Trophoblast cell (in vitro differentiated cells and primary cell): ENCODE data around the gene NBAS.

Experiments
- DNase-seq, 2 donors: peaks; one replicate each; pipeline ENCODE4 v3.0.0-alpha.2; 2016
- H2AFZ ChIP-seq: 2 replicates; pipeline ENCODE4 v1.6.1; 2013; ENCODE audit warnings: low read length, moderate library complexity, mild to moderate bottlenecking; ENCODE audit not compliant: insufficient read depth, poor library complexity
- H2AK5ac ChIP-seq: 2 replicates; pipeline ENCODE4 v1.6.1; 2013; ENCODE audit warnings: mild to moderate bottlenecking, low read length
- H2BK120ac ChIP-seq: 2 replicates; pipeline ENCODE4 v1.6.1; 2013; ENCODE audit warnings: low read length, mild to moderate bottlenecking, moderate library complexity; ENCODE audit not compliant: insufficient read depth, poor library complexity
- H2BK12ac ChIP-seq: 2 replicates; pipeline ENCODE4 v1.6.1; 2013; ENCODE audit warnings: mild to moderate bottlenecking, low read length, moderate library complexity
- H2BK5ac ChIP-seq: 2 replicates; pipeline ENCODE4 v1.6.1; 2013; ENCODE audit warnings: low read length, low read depth, moderate library complexity, mild to moderate bottlenecking; ENCODE audit not compliant: poor library complexity
- H3K14ac ChIP-seq: 2 replicates; pipeline ENCODE4 v1.6.1; 2013; ENCODE audit warnings: mild to moderate bottlenecking, low read length
- H3K18ac ChIP-seq: 2 replicates; pipeline ENCODE4 v1.6.1; 2013; ENCODE audit warnings: mild to moderate bottlenecking, low read length
- H3K23ac ChIP-seq: 2 replicates; pipeline ENCODE4 v1.6.1; 2013; ENCODE audit warnings: low read length
- H3K27ac ChIP-seq: 2 replicates; pipeline ENCODE4 v1.5.1; 2013; ENCODE audit warnings: low read depth, mild to moderate bottlenecking, inconsistent platforms, low read length, moderate library complexity
- H3K27me3 ChIP-seq: 2 replicates; pipeline ENCODE4 v1.6.1; 2013; ENCODE audit warnings: inconsistent platforms, mild to moderate bottlenecking, low read length, moderate library complexity; ENCODE audit not compliant: insufficient read depth
- H3K36me3 ChIP-seq, 2 experiments: 1 replicate in 1 of 2; 2 replicates in 1 of 2; pipeline ENCODE4 v1.6.1; 2013; ENCODE audit warnings: low read length in 2 of 2, mild to moderate bottlenecking in 2 of 2, moderate library complexity in 1 of 2; ENCODE audit not compliant: insufficient read depth in 2 of 2, control insufficient read depth in 1 of 2
- H3K4ac ChIP-seq: 2 replicates; pipeline ENCODE4 v1.6.1; 2013; ENCODE audit warnings: low read depth, mild to moderate bottlenecking, low read length, moderate library complexity
- H3K4me1 ChIP-seq, 2 experiments: 1 replicate in 1 of 2; 2 replicates in 1 of 2; pipeline ENCODE4 v1.6.1; 2013; ENCODE audit warnings: low read length in 2 of 2, mild to moderate bottlenecking in 2 of 2, moderate library complexity in 1 of 2; ENCODE audit not compliant: insufficient read depth in 2 of 2, control insufficient read depth in 1 of 2
- H3K4me2 ChIP-seq: 2 replicates; pipeline ENCODE4 v1.6.1; 2013; ENCODE audit warnings: inconsistent platforms, mild to moderate bottlenecking, low read length, moderate library complexity
- H3K4me3 ChIP-seq: 2 replicates; pipeline ENCODE4 v1.5.1; 2013; ENCODE audit warnings: mild to moderate bottlenecking, low read depth, low read length, inconsistent platforms
- H3K79me1 ChIP-seq: one replicate; pipeline ENCODE4 v1.6.1; 2013; ENCODE audit warnings: low read length
- H3K79me2 ChIP-seq: 2 replicates; pipeline ENCODE4 v1.6.1; 2013; ENCODE audit warnings: low read length, mild to moderate bottlenecking; ENCODE audit not compliant: control insufficient read depth, insufficient read depth, poor library complexity
- H3K9ac ChIP-seq: 2 replicates; pipeline ENCODE4 v1.6.1; 2013; ENCODE audit warnings: mild to moderate bottlenecking, low read length
- H3K9me3 ChIP-seq: 2 replicates; pipeline ENCODE4 v1.6.1; 2013; ENCODE audit warnings: low read depth, mild to moderate bottlenecking, control low read depth, inconsistent platforms, low read length; ENCODE audit not compliant: insufficient read depth
- H4K12ac ChIP-seq: 2 replicates; pipeline ENCODE4 v1.6.1; 2013; ENCODE audit warnings: low read depth, mild to moderate bottlenecking, low read length, moderate library complexity
- H4K8ac ChIP-seq: 2 replicates; pipeline ENCODE4 v1.6.1; 2013; ENCODE audit warnings: low read depth, mild to moderate bottlenecking, low read length, moderate library complexity
- H4K91ac ChIP-seq: one replicate; pipeline ENCODE4 v1.6.1; 2013; ENCODE audit warnings: low read depth, mild to moderate bottlenecking, low read length, moderate library complexity
- WGBS: extraction: QIAGEN DNeasy Blood & Tissue Kit; methylation state at CpG from one replicate; pipeline ENCODE4 v1.1.7; 2013; ENCODE audit warnings: missing lambda C conversion rate; ENCODE audit not compliant: insufficient read length, insufficient coverage; ENCODE audit errors: extremely low coverage; 5-methylcytosine and 5-hydroxymethylcytosine counted together

The NBAS gene

GRCh38 chr2:15187702-15188101, 373.4 kb downstream of the NBAS start:
- Histone ChIP-seq H2BK5ac (no peak overlapping the region), H3K9ac (no peak overlapping the region), H3K36me3 (peaks cover 0 to 2% of the 10 kb centered on the region in 2 experiments), H3K4me2 (no peak overlapping the region), H4K12ac (no peak overlapping the region), H2BK12ac (no peak overlapping the region), H3K9me3 (no peaks in the 10 kb centered on the region), H2AK5ac (no peak overlapping the region), H3K79me1 (no peaks in the 10 kb centered on the region), H4K8ac (no peak overlapping the region), H3K18ac (no peak overlapping the region), H3K14ac (no peak overlapping the region), H3K23ac (no peak overlapping the region), H4K91ac (no peak overlapping the region), H3K4me1 (peaks cover 3% of the 10 kb centered on the region in 2 experiments), H3K27me3 (no peaks in the 10 kb centered on the region), H3K4me3 (no peak overlapping the region), H3K27ac (no peak overlapping the region), H3K79me2 (no peaks in the 10 kb centered on the region), H2BK120ac (no peak overlapping the region), H2AFZ (no peak overlapping the region), H3K4ac (no peak overlapping the region)
- DNase-seq, result no peak
- no CpG with 5 or more reads among the region's 2 CpGs for WGBS

- H4K8ac ChIP-seq, result no peak overlapping the region
These were observed 375.0 kb downstream of the NBAS start for GRCh38 chr2:15186118-15186517.

DNA sequence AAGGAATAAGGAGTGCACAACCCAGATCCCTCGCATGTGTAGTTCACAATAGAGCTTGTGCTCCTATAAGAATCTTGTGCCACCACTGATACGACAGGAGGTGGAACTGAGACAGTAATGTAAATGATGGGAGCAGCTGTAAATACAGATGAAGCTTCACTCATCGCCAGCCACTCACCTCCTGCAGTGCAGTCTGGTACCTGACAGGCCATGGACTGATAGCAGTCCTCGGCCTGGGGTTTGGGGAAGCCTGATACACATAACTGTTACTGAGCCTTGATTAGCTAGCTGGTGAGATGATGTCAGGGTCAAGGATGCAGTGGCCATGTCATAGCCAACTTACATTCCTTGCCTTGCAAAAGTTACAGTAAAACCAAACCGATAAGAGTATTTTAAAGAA, 376.6 kb downstream of the NBAS start:
- Histone ChIP-seq H3K27me3 (no peaks in the 10 kb centered on the region), H2AK5ac (no peak overlapping the region), H3K4me3 (no peak overlapping the region), H3K79me2 (no peaks in the 10 kb centered on the region), H3K9ac (no peak overlapping the region), H3K9me3 (no peaks in the 10 kb centered on the region), H2BK120ac (no peak overlapping the region), H3K27ac (no peak overlapping the region), H2BK5ac (no peak overlapping the region), H3K4me2 (no peak overlapping the region), H4K8ac (no peak overlapping the region), H3K18ac (no peak overlapping the region), H3K36me3 (peaks cover under 1 to 2% of the 10 kb centered on the region in 2 experiments), H3K79me1 (no peaks in the 10 kb centered on the region), H3K14ac (no peak overlapping the region), H3K4me1 (peaks cover 0 to 2% of the 10 kb centered on the region in 2 experiments), H2BK12ac (no peak overlapping the region), H3K23ac (no peak overlapping the region), H4K12ac (no peak overlapping the region), H2AFZ (no peak overlapping the region), H3K4ac (no peak overlapping the region), H4K91ac (no peak overlapping the region)
- no peak for DNase-seq
- no CpG with 5 or more reads among the region's 5 CpGs for WGBS

More at GRCh38 chr2:15186118-15186517, 375.0 kb downstream of the NBAS start:
- Histone ChIP-seq H4K12ac (no peak overlapping the region), H3K36me3 (peaks cover 2% of the 10 kb centered on the region in 2 experiments), H3K4ac (no peak overlapping the region), H2AFZ (no peak overlapping the region), H3K4me2 (no peak overlapping the region), H3K23ac (no peak overlapping the region), H3K27ac (no peak overlapping the region), H3K79me2 (no peaks in the 10 kb centered on the region), H2BK5ac (no peak overlapping the region), H3K4me1 (no peaks in the 10 kb centered on the region), H3K9ac (no peak overlapping the region), H3K27me3 (no peaks in the 10 kb centered on the region), H3K18ac (no peak overlapping the region), H3K79me1 (no peaks in the 10 kb centered on the region), H4K91ac (no peak overlapping the region), H3K4me3 (no peak overlapping the region), H3K14ac (no peak overlapping the region), H2BK12ac (no peak overlapping the region), H3K9me3 (no peaks in the 10 kb centered on the region), H2AK5ac (no peak overlapping the region), H2BK120ac (no peak overlapping the region)
- no peak for DNase-seq
- WGBS, result no CpG with 5 or more reads among the region's 2 CpGs

DNA sequence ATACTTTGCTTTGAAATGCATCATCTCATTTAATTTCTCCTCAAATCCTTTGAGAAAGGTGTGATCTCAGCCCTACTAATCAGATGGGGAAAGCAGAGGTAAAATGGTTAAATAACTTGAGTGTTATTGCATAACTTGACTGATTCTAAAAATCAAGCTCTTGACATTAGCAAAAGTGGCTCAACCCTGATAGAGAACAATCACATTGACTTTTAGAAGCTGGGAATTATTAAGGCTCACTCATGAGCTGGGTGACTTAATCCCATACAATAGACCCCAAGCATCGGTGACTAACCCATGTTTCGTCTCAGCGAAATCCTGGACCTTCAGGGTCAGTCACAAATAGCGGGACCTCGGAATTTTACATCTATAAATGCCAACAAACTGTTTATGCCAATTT, 378.9 kb downstream of the NBAS start:
- Histone ChIP-seq H4K91ac (no peak overlapping the region), H3K14ac (no peak overlapping the region), H4K8ac (no peak overlapping the region), H3K79me1 (no peaks in the 10 kb centered on the region), H2BK12ac (no peak overlapping the region), H3K79me2 (no peaks in the 10 kb centered on the region), H3K36me3 (peaks cover 0 to 2% of the 10 kb centered on the region in 2 experiments), H3K4me1 (peaks cover 0 to 2% of the 10 kb centered on the region in 2 experiments), H3K4me3 (no peak overlapping the region), H3K23ac (no peak overlapping the region), H2BK5ac (no peak overlapping the region), H3K27me3 (no peaks in the 10 kb centered on the region), H3K9me3 (no peaks in the 10 kb centered on the region), H2AK5ac (no peak overlapping the region), H2AFZ (no peak overlapping the region), H3K18ac (no peak overlapping the region), H3K9ac (no peak overlapping the region), H3K4ac (no peak overlapping the region), H4K12ac (no peak overlapping the region), H2BK120ac (no peak overlapping the region), H3K27ac (no peak overlapping the region), H3K4me2 (no peak overlapping the region)
- DNase-seq, result no peak
- no CpG with 5 or more reads among the region's 5 CpGs for WGBS
